ENCODE data around the gene ABCA4.

DNA sequence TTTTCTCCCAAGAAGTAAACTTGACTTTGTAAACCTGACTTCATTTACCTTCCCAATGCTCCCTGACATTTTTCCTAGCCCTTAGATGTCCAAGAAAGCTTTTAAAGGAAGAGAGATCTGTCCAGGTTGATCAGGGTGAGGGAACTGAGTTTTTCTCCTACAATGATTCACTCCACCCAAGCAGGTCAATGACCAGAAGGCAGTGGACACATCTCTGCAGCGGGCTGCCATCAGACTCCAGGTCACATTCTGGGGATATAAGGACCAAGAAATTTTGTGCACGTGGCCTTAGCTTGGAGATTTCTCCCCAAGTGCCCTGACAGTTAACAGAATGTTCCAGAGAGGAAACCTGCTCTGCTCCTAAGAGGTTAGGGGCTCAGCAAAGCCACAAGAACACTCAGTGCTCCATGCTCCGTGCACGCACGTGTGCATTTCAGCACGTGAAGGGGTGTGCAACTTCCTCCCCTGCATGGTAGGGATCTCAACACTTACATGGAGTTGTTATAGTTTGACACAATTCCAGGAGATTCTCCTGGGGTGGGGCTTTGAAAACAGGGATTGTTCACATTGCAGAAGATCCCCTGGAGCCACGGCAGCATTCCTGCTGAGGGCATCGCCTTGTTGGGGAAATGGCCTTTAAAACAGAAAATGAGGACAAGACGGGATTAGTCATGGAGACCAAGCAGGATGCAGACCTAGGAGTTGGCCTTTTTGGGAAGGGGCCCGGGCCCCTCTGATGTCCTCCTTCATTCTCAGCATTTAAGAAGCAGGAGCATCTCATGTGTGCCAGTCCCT lies 9.8 kb downstream of the ABCA4 start:
- TF ChIP-seq POLR2AphosphoS5 (IDR thresholded peaks at IDR 0.05; ENCODE audit: low read depth, low read length) (no peak), POLR2A (IDR thresholded peaks at IDR 0.05; ENCODE audit: low read depth, low read length) (no peak)
